ENCODE data around the gene KCNG2. TPM values are rescaled to one million over a fixed set of nuclear protein-coding genes. Genes with fewer than 3 reads are reported as not detected.

The KCNG2 gene
- total RNA-seq, 1 experiment from 2014 or later = not detected

DNA sequence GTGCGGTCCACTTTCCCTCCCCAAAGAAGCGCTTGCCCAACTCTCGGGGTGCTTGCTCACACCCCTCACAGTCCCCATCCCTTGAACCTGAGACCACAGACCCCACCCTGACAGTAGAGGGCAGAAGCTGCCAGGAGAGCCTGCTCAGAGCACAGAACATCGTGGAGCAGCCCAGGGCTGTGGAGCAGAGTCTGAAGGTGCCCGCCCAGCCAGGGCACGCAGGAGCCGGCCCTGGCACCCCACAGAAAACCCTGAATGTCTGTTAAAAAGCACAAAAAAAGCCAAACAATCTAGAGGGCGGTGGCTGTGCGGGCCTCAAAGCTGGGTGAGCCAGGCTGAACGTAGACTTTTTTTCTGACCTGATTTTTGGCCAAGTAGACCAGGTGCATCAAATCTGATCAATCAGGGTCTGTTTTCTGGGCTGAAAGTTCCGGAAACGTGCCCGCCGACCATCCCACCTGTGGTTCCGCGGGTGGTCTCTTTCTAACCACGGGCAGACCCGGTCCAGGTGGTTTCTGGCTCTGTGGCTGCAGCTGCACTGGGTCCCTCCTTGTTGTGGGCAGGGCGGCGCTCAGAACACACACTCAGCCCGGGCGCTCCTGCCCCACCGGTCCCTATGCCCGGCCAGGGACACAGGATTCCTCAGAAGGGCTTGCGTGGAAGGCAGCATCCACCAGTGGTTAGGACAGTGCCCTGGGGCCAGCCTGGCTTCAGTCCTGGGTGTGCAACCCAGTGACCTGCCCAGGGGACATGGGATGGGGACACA is 87.4 kb downstream of the KCNG2 start:
- no peaks in the 10 kb centered on the region for H4K20me1 ChIP-seq (ENCODE audit: insufficient read depth)
- H3K9me2 ChIP-seq (ENCODE audit: insufficient read depth) = no peaks in the 10 kb centered on the region
- no peak overlapping the region for H3K4me3 ChIP-seq
- H3K27ac ChIP-seq = no peak overlapping the region
- CTCF ChIA-PET = no interaction called here
- H3K27me3 ChIP-seq (ENCODE audit: insufficient read depth, low read depth) = peaks cover 36% of the 10 kb centered on the region
- H3K9me3 ChIP-seq (ENCODE audit: insufficient read depth, low read depth) = no peaks in the 10 kb centered on the region; the same call in 1 of the 2 replicates
- H2AFZ ChIP-seq = no peak overlapping the region
- H3F3A ChIP-seq (ENCODE audit: insufficient read depth, low read depth) = no peaks in the 10 kb centered on the region
- no peak for TF ChIP-seq EZH2 (IDR thresholded peaks at IDR 0.05; ENCODE audit: low read depth)
- TF ChIP-seq, protein P1, sequence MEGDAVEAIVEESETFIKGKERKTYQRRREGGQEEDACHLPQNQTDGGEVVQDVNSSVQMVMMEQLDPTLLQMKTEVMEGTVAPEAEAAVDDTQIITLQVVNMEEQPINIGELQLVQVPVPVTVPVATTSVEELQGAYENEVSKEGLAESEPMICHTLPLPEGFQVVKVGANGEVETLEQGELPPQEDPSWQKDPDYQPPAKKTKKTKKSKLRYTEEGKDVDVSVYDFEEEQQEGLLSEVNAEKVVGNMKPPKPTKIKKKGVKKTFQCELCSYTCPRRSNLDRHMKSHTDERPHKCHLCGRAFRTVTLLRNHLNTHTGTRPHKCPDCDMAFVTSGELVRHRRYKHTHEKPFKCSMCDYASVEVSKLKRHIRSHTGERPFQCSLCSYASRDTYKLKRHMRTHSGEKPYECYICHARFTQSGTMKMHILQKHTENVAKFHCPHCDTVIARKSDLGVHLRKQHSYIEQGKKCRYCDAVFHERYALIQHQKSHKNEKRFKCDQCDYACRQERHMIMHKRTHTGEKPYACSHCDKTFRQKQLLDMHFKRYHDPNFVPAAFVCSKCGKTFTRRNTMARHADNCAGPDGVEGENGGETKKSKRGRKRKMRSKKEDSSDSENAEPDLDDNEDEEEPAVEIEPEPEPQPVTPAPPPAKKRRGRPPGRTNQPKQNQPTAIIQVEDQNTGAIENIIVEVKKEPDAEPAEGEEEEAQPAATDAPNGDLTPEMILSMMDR (conservative IDR thresholded peaks at IDR 0.05) = no peak
- POLR2A ChIA-PET (ENCODE audit: unreplicated experiment) = no interaction called here
- intact Hi-C loops (cut with micrococcal nuclease; ENCODE audit: unreplicated experiment) = no loop called here
- no peak for DNase-seq
- H3K4me2 ChIP-seq = no peak overlapping the region
- no TSS peak for BruUV-seq (replicated peaks)
- no peaks in the 10 kb centered on the region for H3K36me3 ChIP-seq (ENCODE audit: low read depth)
- H3K79me2 ChIP-seq (ENCODE audit: low read depth) = no peaks in the 10 kb centered on the region
- H3K4me1 ChIP-seq (replicated peaks; ENCODE audit: insufficient read depth) = no peaks in the 10 kb centered on the region

DNA sequence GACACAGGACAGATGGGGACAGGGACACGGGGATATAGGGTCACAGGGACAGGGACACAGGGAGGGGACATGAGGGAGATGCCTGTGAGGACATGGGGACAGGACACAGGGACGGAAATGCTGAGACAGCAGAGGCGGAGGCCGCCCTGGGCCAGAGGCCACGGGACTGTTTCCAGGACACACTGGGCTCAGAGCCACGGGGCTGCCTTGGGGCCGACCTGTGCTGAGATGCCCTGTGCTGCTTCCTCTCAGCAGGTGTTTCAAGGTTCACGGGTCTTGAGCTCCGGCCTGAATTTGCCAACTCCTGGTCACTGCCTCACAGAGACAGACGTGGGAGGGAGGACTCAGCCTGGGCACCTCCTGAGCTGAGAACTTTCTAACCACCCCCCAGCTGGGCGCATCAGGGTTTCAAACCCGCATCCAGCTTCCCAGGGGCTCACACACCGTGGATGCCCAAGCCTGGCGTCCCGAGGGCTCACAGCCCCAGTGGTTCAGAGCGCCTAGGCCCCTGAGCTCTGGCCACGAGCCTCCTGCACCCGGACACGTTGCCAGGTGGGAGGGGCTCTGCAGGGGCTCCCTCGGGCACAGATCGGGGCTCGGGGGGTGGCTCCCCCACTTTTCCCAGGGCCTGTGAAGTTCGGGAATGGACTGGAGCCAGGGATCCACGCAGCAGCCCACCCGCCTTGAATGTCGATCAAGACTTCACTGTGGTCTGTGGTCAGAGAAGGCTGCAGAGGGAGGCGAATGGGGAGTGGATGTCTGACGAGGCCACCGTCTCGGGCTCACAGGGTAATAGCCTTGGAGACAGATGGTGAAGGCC is 89.7 kb downstream of the KCNG2 start:
- Histone ChIP-seq H3F3A (ENCODE audit: insufficient read depth, low read depth) (0 out of 2 replicates have a peak, but pooled peaks cover 6% of the 10 kb centered on the region), H3K4me1 (replicated peaks; ENCODE audit: insufficient read depth) (no peaks in the 10 kb centered on the region), H3K36me3 (ENCODE audit: low read depth) (no peaks in the 10 kb centered on the region), H3K79me2 (ENCODE audit: low read depth) (no peaks in the 10 kb centered on the region), H2AFZ (no peak overlapping the region), H3K27ac (no peak overlapping the region), H3K9me3 (ENCODE audit: insufficient read depth, low read depth) (peaks cover 4% of the 10 kb centered on the region), H3K4me2 (no peak overlapping the region), H3K27me3 (ENCODE audit: insufficient read depth, low read depth) (peaks cover 36% of the 10 kb centered on the region), H3K9me2 (ENCODE audit: insufficient read depth) (no peaks in the 10 kb centered on the region), H3K4me3 (no peak overlapping the region), H4K20me1 (ENCODE audit: insufficient read depth) (no peaks in the 10 kb centered on the region)
- DNase-seq = no peak
- no TSS peak for BruUV-seq (replicated peaks)
- ChIA-PET CTCF (no interaction called here), POLR2A (ENCODE audit: unreplicated experiment) (no interaction called here)
- intact Hi-C loops (cut with micrococcal nuclease; ENCODE audit: unreplicated experiment) = no loop called here
- TF ChIP-seq, protein P1 (conservative IDR thresholded peaks at IDR 0.05) = no peak
- no peak for TF ChIP-seq EZH2 (IDR thresholded peaks at IDR 0.05; ENCODE audit: low read depth)

DNA sequence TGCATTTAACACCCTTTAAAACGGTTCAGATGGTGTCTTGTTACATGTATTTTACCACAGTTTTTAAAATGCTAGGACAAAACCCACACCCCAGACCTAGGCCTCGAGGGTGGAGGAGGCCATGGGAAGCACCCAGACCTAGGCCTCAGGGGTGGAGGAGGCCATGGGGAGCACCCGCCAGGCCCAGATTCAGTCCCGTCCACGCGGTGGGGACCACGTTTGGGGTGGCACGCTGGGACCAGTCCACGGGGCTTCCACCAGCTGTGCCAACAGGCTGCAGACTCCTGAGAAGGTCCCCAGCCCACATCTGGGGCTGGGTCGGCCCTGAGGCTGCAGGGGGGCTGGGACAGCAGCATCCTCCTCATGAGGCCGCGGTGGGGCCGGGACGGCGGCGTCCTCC is 90.3 kb downstream of the KCNG2 start:
- Histone ChIP-seq H3K4me1 (replicated peaks; ENCODE audit: insufficient read depth) (no peaks in the 10 kb centered on the region), H3F3A (ENCODE audit: insufficient read depth, low read depth) (0 out of 2 replicates have a peak, but pooled peaks cover 6% of the 10 kb centered on the region), H3K27ac (no peak overlapping the region), H3K4me3 (no peak overlapping the region), H4K20me1 (ENCODE audit: insufficient read depth) (no peaks in the 10 kb centered on the region), H3K9me3 (ENCODE audit: insufficient read depth, low read depth) (peaks cover 4% of the 10 kb centered on the region), H2AFZ (no peak overlapping the region), H3K4me2 (no peak overlapping the region), H3K9me2 (ENCODE audit: insufficient read depth) (no peaks in the 10 kb centered on the region), H3K36me3 (ENCODE audit: low read depth) (no peaks in the 10 kb centered on the region), H3K79me2 (ENCODE audit: low read depth) (no peaks in the 10 kb centered on the region), H3K27me3 (ENCODE audit: insufficient read depth, low read depth) (peaks cover 36% of the 10 kb centered on the region)
- intact Hi-C loops (cut with micrococcal nuclease; ENCODE audit: unreplicated experiment) = no loop called here
- DNase-seq = no peak
- TF ChIP-seq, protein P1 (conservative IDR thresholded peaks at IDR 0.05) = no peak
- TF ChIP-seq EZH2 (IDR thresholded peaks at IDR 0.05; ENCODE audit: low read depth) = no peak
- ChIA-PET POLR2A (ENCODE audit: unreplicated experiment) (no interaction called here), CTCF (no interaction called here)
- BruUV-seq (replicated peaks) = no TSS peak
